ENCODE data around the gene KRTAP4-9.

DNA sequence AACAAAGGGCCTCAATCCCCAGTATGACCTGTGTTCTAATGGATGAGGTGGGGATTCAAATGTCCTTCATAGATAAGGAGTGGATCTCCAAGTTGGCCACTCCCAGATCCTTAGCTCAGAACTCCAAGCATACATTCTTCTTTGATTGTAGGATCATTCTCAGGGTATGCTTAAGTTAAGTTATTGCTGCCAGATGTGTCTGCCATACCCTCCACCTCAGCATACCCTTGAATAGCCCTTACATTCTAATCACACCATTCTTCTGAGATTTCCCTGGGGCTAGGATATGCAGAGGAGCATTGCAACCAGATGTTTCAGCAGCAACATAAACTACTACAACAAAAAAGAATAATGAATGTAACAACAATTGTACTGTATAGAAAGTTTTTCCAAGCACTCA is 37.9 kb upstream of the KRTAP4-9 start:
- TF ChIP-seq, protein P1, sequence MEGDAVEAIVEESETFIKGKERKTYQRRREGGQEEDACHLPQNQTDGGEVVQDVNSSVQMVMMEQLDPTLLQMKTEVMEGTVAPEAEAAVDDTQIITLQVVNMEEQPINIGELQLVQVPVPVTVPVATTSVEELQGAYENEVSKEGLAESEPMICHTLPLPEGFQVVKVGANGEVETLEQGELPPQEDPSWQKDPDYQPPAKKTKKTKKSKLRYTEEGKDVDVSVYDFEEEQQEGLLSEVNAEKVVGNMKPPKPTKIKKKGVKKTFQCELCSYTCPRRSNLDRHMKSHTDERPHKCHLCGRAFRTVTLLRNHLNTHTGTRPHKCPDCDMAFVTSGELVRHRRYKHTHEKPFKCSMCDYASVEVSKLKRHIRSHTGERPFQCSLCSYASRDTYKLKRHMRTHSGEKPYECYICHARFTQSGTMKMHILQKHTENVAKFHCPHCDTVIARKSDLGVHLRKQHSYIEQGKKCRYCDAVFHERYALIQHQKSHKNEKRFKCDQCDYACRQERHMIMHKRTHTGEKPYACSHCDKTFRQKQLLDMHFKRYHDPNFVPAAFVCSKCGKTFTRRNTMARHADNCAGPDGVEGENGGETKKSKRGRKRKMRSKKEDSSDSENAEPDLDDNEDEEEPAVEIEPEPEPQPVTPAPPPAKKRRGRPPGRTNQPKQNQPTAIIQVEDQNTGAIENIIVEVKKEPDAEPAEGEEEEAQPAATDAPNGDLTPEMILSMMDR (conservative IDR thresholded peaks at IDR 0.05; ENCODE audit: low read depth, low read length) = no peak
- TF ChIP-seq EZH2 (IDR thresholded peaks at IDR 0.05; ENCODE audit: borderline replicate concordance, low read depth, low read length, poor library complexity, severe bottlenecking) = no peak

Measured in A673 (cell line).